Nephron (organoid): ENCODE data around the gene MBD4.
A peak's percentile ranks its signal among the peaks of the same experiment; 100 is the strongest.
"Not testable (repeated sequence)": the region's sequence is repeated elsewhere in the genome, so short reads cannot be mapped to it uniquely, and the experiment has no call there.

Source experiments
- H3K27ac Mint-ChIP-seq, 3 experiments: 2 replicates each; pipeline ENCODE4 v1.8.0; 2020; ENCODE audit warnings: mixed read lengths in 3 of 3, mild to moderate bottlenecking in 2 of 3, moderate library complexity in 1 of 3
- H3K27me3 Mint-ChIP-seq: 2 replicates; pipeline ENCODE4 v1.8.0; 2021; ENCODE audit warnings: low read depth, mild to moderate bottlenecking, moderate library complexity, mixed read lengths
- H3K36me3 Mint-ChIP-seq: 2 replicates; pipeline ENCODE4 v1.8.0; 2020; ENCODE audit warnings: low read depth, mixed read lengths
- H3K4me1 Mint-ChIP-seq: 2 replicates; pipeline ENCODE4 v1.8.0; 2020; ENCODE audit warnings: mixed read lengths
- H3K4me3 Mint-ChIP-seq, 3 experiments: 2 replicates each; pipeline ENCODE4 v1.8.0; 2020; ENCODE audit warnings: mild to moderate bottlenecking in 3 of 3, mixed read lengths in 3 of 3, moderate library complexity in 2 of 3
- H3K9me3 Mint-ChIP-seq: 2 replicates; pipeline ENCODE4 v1.8.0; 2020; ENCODE audit warnings: mixed read lengths
- TF ChIP-seq, protein P1 (sequence below), 3 experiments: fragments of 200-600 bp; sonication (generic); IDR thresholded peaks; one replicate each; pipeline ENCODE4 v1.5.0; 2021; ENCODE audit warnings: antibody characterized with exemption in 3 of 3; ENCODE audit not compliant: unreplicated experiment in 3 of 3

The MBD4 gene

DNA sequence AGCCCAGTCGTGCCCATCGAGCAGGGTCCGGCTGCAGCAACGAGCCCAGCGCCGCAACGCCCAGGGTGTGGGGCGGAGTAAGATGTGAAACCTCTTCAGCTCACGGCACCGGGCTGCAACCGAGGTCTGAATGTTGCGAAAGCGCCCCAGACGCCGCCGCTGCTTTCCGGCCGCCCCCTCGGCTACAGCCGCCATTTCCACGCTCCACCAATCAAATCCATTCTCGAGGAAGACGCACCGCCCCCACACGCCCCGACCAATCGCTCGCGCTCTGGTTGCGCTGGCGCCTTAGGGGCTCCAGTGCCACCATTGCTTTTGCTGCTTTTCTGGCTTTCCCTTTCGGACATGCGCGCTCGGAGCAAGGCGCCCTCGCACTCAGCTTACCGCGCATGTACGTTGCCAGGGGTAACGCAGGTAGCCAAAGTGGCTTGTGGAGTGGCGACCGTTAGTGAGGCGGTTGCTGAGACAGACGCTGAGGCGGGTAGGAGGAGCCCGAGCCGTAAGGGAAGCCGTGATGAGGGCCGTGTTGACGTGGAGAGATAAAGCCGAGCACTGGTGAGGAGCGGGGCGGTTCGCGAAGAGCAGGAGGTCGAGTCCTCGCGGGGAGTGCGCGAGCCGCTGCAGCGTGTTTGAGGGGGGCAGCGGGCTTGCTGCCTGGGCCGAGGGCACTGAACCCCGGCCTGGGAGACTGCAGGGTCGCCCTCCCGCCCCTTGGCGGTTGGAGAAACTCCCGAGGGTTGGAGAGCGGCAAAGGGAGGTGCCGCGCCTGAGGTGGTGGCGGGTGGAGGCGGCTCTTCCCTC, at the start of gene MBD4, which contains the start of gene IFT122:
Gene MBD4, minus strand, starts transcription at position 132 of the 801 bp plus-strand sequence. Its CDS starts 115 bp downstream, at position 17.
Gene IFT122, plus strand, starts transcription at position 408 of the 801 bp plus-strand sequence. Its CDS starts 107 bp downstream, at position 515.
- TF ChIP-seq, protein P1, sequence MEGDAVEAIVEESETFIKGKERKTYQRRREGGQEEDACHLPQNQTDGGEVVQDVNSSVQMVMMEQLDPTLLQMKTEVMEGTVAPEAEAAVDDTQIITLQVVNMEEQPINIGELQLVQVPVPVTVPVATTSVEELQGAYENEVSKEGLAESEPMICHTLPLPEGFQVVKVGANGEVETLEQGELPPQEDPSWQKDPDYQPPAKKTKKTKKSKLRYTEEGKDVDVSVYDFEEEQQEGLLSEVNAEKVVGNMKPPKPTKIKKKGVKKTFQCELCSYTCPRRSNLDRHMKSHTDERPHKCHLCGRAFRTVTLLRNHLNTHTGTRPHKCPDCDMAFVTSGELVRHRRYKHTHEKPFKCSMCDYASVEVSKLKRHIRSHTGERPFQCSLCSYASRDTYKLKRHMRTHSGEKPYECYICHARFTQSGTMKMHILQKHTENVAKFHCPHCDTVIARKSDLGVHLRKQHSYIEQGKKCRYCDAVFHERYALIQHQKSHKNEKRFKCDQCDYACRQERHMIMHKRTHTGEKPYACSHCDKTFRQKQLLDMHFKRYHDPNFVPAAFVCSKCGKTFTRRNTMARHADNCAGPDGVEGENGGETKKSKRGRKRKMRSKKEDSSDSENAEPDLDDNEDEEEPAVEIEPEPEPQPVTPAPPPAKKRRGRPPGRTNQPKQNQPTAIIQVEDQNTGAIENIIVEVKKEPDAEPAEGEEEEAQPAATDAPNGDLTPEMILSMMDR (IDR thresholded peaks at IDR 0.05; ENCODE audit: unreplicated experiment in 3 of 3), result no peak
- peak within 1 kb of the TSS; percentile 94 to 99 (median 96) for H3K4me3 Mint-ChIP-seq
- H3K9me3 Mint-ChIP-seq, result no peaks in the 10 kb centered on the region
- H3K36me3 Mint-ChIP-seq, result peaks cover 21% of the 10 kb centered on the region
- H3K27me3 Mint-ChIP-seq, result no peaks in the 10 kb centered on the region
- peak within 1 kb of the TSS; percentile 90 to 95 (median 94) for H3K27ac Mint-ChIP-seq
- H3K4me1 Mint-ChIP-seq, result peaks cover 69% of the 10 kb centered on the region

DNA sequence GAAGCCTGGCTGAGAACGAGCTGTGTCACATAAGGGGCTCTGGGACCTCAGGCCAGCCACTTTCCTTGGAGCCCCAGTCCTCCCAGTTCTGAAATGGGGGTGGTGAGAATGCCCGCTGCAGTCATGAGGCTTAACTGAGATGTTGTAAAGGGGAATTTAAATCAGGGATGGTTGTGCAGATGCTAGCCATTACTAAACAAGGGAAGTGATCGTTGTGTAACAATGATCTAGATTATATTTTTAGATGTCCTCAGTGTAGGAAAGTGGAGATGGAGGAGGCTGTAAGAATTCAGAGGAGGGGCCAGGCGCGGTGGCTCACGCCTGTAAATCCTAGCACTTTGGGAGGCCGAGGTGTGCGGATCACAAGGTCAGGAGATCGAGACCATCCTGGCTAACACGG, 49.5 kb upstream of the MBD4 start:
- Mint-ChIP-seq H3K36me3 (peaks cover 35% of the 10 kb centered on the region), H3K4me1 (peaks cover 47% of the 10 kb centered on the region)
- not testable (repeated sequence) for H3K4me3 Mint-ChIP-seq, H3K27ac Mint-ChIP-seq, H3K9me3 Mint-ChIP-seq, H3K27me3 Mint-ChIP-seq

DNA sequence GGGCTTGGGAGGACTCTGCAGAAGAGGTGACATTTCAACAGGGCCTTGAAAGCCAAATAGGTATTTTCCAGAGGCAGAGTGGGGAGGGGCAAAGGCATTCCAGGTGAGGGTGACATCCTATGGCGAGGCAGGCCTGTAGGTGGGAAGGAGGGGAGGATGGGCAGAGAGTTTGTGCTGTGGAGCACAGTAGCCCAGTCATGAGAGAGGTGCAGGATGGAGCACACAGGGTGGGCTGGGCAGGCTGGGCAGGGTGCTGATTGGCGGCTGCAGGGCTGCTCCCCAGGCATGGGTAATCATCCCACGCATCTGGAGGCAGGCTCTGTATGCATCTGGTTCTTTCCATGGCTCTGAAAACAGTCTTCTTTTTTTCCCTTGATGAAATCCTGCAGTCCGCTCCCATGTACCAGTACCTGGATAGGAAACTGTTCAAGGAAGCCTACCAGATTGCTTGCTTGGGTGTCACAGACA, 48.2 kb upstream of the MBD4 start:
- peak overlapping the region in 1 of 3 experiments; percentile 19 for H3K4me3 Mint-ChIP-seq
- H3K4me1 Mint-ChIP-seq, result peaks cover 55% of the 10 kb centered on the region
- not testable (repeated sequence) for H3K27me3 Mint-ChIP-seq, H3K9me3 Mint-ChIP-seq
- peaks cover 26% of the 10 kb centered on the region for H3K36me3 Mint-ChIP-seq
- H3K27ac Mint-ChIP-seq, result peak overlapping the region; percentile 87 to 96 (median 89)

DNA sequence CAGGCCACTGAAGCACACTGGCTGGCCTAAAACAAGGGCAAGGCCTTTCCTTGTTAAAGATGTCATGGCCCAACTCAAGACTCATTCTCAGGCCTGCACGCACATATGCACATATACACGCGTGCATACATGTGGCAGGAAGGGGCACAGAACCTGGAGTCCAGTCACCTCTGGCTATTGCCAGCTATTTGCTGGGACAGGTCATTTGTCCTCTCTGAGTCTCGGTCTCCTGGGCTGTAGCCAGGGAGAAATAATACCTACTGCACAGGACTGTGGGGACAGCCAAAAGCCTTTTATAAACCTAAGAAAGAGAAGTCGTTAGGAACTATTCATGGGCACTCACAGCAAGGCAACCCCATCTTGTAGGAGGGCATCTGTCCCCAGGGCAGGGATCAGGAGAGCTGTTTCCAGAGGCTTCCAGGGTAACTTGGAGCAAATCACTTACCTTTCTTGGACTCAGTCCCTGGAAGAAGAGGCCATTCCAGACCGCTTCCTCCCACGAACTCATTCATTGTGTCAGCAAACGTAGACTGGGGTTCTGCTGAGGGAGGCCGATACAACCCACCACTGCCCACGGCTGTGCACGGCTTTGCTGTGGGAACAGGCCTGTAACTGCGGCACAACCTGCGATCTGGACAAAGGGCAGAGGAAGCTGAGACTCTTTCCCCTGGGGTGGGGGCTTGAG, 47.6 kb upstream of the MBD4 start:
- Mint-ChIP-seq H3K27ac (peak overlapping the region; percentile 87 to 96 (median 89)), H3K4me3 (peak overlapping the region in 1 of 3 experiments; percentile 19), H3K9me3 (no peaks in the 10 kb centered on the region), H3K4me1 (peaks cover 59% of the 10 kb centered on the region), H3K36me3 (peaks cover 27% of the 10 kb centered on the region), H3K27me3 (no peaks in the 10 kb centered on the region)
- TF ChIP-seq, protein P1 (IDR thresholded peaks at IDR 0.05; ENCODE audit: unreplicated experiment in 3 of 3), result no peak

DNA sequence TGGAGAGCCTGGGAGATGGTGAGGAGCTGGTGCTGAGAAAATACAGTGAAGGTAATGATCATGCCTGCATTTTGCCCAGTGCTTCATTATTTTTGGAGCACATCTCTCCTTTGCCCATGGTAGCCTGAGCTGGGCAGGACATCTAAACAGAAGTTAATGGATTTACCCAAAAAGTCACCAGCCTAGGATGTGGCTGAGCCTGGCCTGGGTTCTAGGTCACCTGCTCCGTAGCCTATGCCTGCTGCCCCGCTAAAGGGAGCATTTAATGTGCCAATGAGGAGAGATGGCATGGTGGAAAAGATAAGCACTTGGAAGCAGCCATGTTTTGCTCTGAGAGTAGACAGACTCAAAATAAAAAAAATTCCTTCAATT, 46.9 kb upstream of the MBD4 start:
- Mint-ChIP-seq H3K4me3 (peak overlapping the region in 1 of 3 experiments; percentile 7), H3K27ac (peak overlapping the region; percentile 87 to 96 (median 89)), H3K36me3 (peaks cover 20% of the 10 kb centered on the region), H3K4me1 (peaks cover 66% of the 10 kb centered on the region), H3K27me3 (no peaks in the 10 kb centered on the region), H3K9me3 (no peaks in the 10 kb centered on the region)
- TF ChIP-seq, protein P1 (IDR thresholded peaks at IDR 0.05; ENCODE audit: unreplicated experiment in 3 of 3), result no peak

DNA sequence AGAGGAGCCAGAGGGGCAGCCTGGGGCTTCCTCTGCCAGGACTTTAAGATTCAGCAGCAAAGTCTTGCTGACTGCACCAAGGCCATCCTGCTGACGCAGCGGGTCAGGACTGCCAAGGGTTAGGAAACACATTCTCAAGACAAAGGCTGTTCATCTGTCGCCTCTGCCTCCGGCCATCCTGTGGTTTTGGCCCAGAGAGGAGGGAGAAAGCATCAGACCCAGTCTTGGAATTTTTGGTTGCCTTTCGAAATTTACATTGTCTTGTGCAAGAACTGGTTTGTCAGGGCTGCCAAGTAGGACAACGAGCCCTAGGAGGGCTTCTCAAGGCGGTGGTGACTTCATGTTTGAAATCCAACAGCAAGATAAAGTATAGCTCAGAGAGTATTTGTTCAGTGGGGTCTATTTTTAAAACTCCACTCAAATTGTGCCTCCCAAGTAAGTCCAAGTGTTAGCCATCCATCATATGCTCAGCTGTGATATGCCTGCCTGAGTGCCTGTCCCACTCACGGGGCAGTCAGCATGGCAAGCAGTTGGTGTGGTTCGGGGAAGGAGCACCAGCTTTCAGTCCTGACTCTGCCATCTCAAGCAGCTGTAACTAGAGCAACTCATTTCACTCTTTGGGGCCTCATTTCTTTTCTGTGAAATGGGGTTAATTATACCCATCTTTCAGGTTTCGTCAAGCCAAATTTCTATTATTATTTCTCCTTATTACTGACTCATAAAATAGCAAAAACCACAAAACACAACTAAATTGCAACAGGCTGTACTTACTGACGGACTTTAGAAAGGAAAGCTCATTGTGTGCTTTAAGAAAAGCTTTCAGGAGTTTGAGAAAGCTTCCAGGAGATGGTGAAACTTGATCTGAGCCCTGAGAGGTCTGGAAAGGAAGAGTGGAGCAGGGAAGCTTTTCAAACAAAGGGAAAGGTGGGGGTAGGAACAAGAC, 46.2 kb upstream of the MBD4 start:
- Mint-ChIP-seq H3K9me3 (no peaks in the 10 kb centered on the region), H3K27me3 (no peaks in the 10 kb centered on the region), H3K27ac (peak overlapping the region; percentile 87 to 96 (median 89)), H3K4me1 (peaks cover 73% of the 10 kb centered on the region), H3K4me3 (peak overlapping the region in 1 of 3 experiments; percentile 7), H3K36me3 (peaks cover 22% of the 10 kb centered on the region)
- TF ChIP-seq, protein P1 (IDR thresholded peaks at IDR 0.05; ENCODE audit: unreplicated experiment in 3 of 3), result no peak

DNA sequence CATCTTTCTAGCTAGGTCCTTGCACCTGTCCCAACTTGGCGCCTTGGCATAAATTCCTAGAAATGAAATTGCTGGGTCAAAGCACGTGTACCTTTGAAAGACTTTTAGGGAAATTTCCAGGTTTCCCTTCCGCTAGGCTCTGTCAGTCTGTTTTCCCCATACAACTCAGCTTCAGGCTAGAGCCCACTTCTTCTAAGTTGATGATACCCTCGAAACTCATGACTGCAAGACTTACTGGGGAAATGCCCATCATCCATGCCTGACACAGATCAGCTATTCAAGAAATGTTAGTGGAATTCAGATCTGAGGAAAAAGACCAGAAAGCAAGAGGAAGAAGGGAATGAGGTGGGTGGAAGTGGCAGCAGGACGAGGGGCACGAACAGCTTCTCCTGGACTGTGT, 45.4 kb upstream of the MBD4 start:
- H3K27ac Mint-ChIP-seq, result peak overlapping the region; percentile 87 to 96 (median 89)
- peaks cover 24% of the 10 kb centered on the region for H3K36me3 Mint-ChIP-seq
- peaks cover 75% of the 10 kb centered on the region for H3K4me1 Mint-ChIP-seq
- not testable (repeated sequence) for H3K27me3 Mint-ChIP-seq, H3K9me3 Mint-ChIP-seq, H3K4me3 Mint-ChIP-seq
